Suprapubic skin (tissue), 4 donors: ENCODE results near the gene OR6C65. TPM values are rescaled to one million over a fixed set of nuclear protein-coding genes. Genes with fewer than 3 reads are reported as not detected.

Experiments
- DNase-seq, 2 donors: peaks; one replicate each; pipeline ENCODE4 v3.0.0-alpha.2; 2019; ENCODE audit warnings: low spot score in 2 of 2
- H3K27ac ChIP-seq: fragments of 200-600 bp; sonication (generic); one replicate; pipeline ENCODE4 v1.5.1; 2019
- H3K27me3 ChIP-seq: fragments of 200-600 bp; sonication (generic); one replicate; pipeline ENCODE4 v1.5.1; 2019
- H3K36me3 ChIP-seq: fragments of 200-600 bp; sonication (generic); one replicate; pipeline ENCODE4 v1.5.1; 2019
- H3K4me1 ChIP-seq: fragments of 200-600 bp; sonication (generic); one replicate; pipeline ENCODE4 v1.5.1; 2019
- H3K4me3 ChIP-seq: fragments of 200-600 bp; sonication (generic); one replicate; pipeline ENCODE4 v1.5.1; 2019; ENCODE audit warnings: mild to moderate bottlenecking
- H3K9me3 ChIP-seq: fragments of 200-600 bp; sonication (generic); one replicate; pipeline ENCODE4 v1.5.1; 2019
- EP300 ChIP-seq: sonication (generic); formaldehyde crosslinking; IDR thresholded peaks from one replicate; pipeline ENCODE4 v1.6.1; 2017; ENCODE audit warnings: antibody characterized with exemption
- POLR2A ChIP-seq, 2 donors: fragments of 450-650 bp; IDR thresholded peaks; one replicate each; pipeline ENCODE4 v1.6.1; 2017; ENCODE audit warnings: antibody characterized with exemption in 2 of 2, mild to moderate bottlenecking in 2 of 2, moderate library complexity in 2 of 2
- POLR2AphosphoS5 ChIP-seq, 3 donors: sonication (generic); formaldehyde crosslinking; IDR thresholded peaks; one replicate each; pipeline ENCODE4 v1.6.1; 2017; ENCODE audit warnings: antibody characterized with exemption in 3 of 3
- WGBS: methylation state at CpG from one replicate; pipeline ENCODE4 v1.1.5; 2018; 5-methylcytosine and 5-hydroxymethylcytosine counted together
- total RNA-seq, 4 donors: library from RNA; depleted of rRNA; stranded (reverse); fragments of >200 nt; gene quantifications; one replicate each; pipeline ENCODE4 v1.1.0, GENCODE V29; 2016
- TF ChIP-seq, protein P1 (sequence below), 2 donors: fragments of 200-600 bp in 1 of 2; fragments of 450-650 bp in 1 of 2; sonication (generic) in 1 of 2; IDR thresholded peaks; one replicate each; pipeline ENCODE4 v1.5.1; 2016 to 2019; ENCODE audit warnings: antibody characterized with exemption in 2 of 2, mild to moderate bottlenecking in 1 of 2, moderate library complexity in 1 of 2

Gene OR6C65
- total RNA-seq, 4 donors from 2014 or later, result not detected

DNA sequence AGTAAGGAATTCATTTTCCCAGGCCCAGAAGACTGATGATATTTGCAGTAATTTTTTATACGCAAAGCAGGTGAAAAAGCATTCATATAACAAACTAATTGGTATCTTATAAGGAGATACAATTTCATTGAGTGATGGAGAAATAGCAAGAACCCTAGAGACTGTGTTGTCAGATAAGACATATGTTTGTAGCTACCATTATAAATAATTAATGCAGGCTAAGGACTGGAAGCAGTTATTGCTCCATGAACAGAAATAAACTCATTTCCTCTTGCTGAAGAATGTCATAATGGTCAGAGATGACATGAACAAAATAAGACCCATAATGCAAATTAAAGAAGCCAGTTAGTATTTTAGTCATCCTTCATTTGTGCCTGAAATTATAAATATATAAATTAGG is 45.0 kb downstream of the OR6C65 start:
- no peaks in the 10 kb centered on the region for H3K27me3 ChIP-seq
- TF ChIP-seq EP300 (no peak), POLR2A (IDR thresholded peaks at IDR 0.05) (no peak)
- H3K36me3 ChIP-seq, result no peaks in the 10 kb centered on the region
- no peak for DNase-seq
- WGBS, result 100% methylated on average over 1 of the region's 1 CpG
- H3K4me3 ChIP-seq, result no peak overlapping the region
- no peaks in the 10 kb centered on the region for H3K4me1 ChIP-seq
- peaks cover 3% of the 10 kb centered on the region for H3K9me3 ChIP-seq
- no peak overlapping the region for H3K27ac ChIP-seq

DNA sequence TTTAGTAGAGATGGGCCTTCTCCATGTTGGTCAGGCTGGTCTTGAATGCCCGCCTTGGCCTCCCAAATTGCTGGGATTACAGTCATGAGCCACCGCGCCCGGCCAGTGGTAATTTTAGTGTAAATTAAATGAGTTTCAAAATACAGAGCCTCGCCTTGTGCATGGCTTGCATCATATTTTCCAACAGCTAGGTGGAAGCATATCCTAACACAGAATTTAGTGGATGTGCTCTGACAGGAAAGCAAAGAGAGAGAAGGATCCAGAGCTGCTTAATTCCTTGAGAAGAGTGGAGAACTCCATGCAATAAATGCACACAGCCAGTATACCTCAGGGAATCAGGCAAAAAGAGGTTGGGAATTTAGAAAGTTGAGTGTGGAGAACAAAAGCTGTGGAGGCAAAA is 46.0 kb downstream of the OR6C65 start:
- DNase-seq, result no peak
- no peaks in the 10 kb centered on the region for H3K4me1 ChIP-seq
- H3K27me3 ChIP-seq, result no peaks in the 10 kb centered on the region
- no peak overlapping the region for H3K4me3 ChIP-seq
- no peak overlapping the region for H3K27ac ChIP-seq
- H3K36me3 ChIP-seq, result no peaks in the 10 kb centered on the region
- peaks cover under 1% of the 10 kb centered on the region for H3K9me3 ChIP-seq
- TF ChIP-seq POLR2AphosphoS5 (IDR thresholded peaks at IDR 0.05) (no peak), EP300 (no peak), POLR2A (IDR thresholded peaks at IDR 0.05) (no peak)
- TF ChIP-seq, protein P1, sequence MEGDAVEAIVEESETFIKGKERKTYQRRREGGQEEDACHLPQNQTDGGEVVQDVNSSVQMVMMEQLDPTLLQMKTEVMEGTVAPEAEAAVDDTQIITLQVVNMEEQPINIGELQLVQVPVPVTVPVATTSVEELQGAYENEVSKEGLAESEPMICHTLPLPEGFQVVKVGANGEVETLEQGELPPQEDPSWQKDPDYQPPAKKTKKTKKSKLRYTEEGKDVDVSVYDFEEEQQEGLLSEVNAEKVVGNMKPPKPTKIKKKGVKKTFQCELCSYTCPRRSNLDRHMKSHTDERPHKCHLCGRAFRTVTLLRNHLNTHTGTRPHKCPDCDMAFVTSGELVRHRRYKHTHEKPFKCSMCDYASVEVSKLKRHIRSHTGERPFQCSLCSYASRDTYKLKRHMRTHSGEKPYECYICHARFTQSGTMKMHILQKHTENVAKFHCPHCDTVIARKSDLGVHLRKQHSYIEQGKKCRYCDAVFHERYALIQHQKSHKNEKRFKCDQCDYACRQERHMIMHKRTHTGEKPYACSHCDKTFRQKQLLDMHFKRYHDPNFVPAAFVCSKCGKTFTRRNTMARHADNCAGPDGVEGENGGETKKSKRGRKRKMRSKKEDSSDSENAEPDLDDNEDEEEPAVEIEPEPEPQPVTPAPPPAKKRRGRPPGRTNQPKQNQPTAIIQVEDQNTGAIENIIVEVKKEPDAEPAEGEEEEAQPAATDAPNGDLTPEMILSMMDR (IDR thresholded peaks at IDR 0.05), result no peak
- WGBS, result 90% methylated on average over 5 of the region's 5 CpGs

DNA sequence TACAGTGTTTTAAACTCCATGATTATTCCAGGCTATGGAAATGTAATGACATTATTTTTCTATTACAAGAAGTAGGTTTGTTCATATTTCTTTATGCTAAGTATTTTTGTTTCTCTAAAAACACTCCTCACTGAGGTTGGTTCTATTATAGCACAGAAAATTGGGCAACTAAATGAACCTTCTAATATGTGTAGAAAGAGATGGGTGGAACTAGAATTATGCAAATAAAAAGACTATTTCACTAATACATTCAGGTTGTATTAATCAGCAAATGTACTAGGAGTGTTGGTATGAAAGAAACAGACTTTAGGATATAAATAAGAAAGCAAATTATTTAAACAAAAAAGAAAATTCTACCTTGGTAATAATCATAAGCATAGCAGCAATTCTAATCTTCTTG is 48.5 kb downstream of the OR6C65 start:
- Histone ChIP-seq H3K27ac (no peak overlapping the region), H3K4me1 (no peaks in the 10 kb centered on the region), H3K4me3 (no peak overlapping the region), H3K27me3 (no peaks in the 10 kb centered on the region), H3K36me3 (no peaks in the 10 kb centered on the region), H3K9me3 (no peaks in the 10 kb centered on the region)
- no peak for TF ChIP-seq POLR2A (IDR thresholded peaks at IDR 0.05)
- TF ChIP-seq EP300, result no peak
- TF ChIP-seq, protein P1 (IDR thresholded peaks at IDR 0.05), result no peak
- TF ChIP-seq POLR2AphosphoS5 (IDR thresholded peaks at IDR 0.05), result no peak
- no peak for DNase-seq

Other genes with a start within 250 kb of the OR6C65 start
- not detected for gene OR10A7, start 179.5 kb upstream of the OR6C65 start, total RNA-seq
- not detected for gene OR6C74, start 155.9 kb upstream of the OR6C65 start, total RNA-seq
- gene OR6C6, start 104.0 kb upstream of the OR6C65 start, total RNA-seq, result not detected
- gene OR6C1, start 86.2 kb upstream of the OR6C65 start, total RNA-seq, result not detected
- gene OR6C3, start 69.8 kb upstream of the OR6C65 start, total RNA-seq, result not detected
- not detected for gene OR6C75, start 37.6 kb upstream of the OR6C65 start, total RNA-seq
- not detected for gene OR6C76, start 25.7 kb downstream of the OR6C65 start, total RNA-seq
- gene OR6C2, start 43.5 kb downstream of the OR6C65 start, total RNA-seq, result 1 to 10 TPM in 1 of 4 donors, not detected in 3; 1.3 TPM
- not detected for gene OR6C70, start 69.6 kb downstream of the OR6C65 start, total RNA-seq
- not detected for gene OR6C68, start 91.8 kb downstream of the OR6C65 start, total RNA-seq
- not detected for gene OR6C4, start 149.1 kb downstream of the OR6C65 start, total RNA-seq
- gene OR2AP1, start 171.9 kb downstream of the OR6C65 start, total RNA-seq, result not detected
- not detected for gene OR10P1, start 236.4 kb downstream of the OR6C65 start, total RNA-seq